Activated gamma-delta T cell treated with anti-CD3 and anti-CD28 coated beads, Interleukin-2, amount 50 U/mL, for 16 hours (primary cell): ENCODE data around the gene TSPAN5.

Experiments used
- DNase-seq: peaks from one replicate; pipeline ENCODE4 v3.0.0-alpha.2; 2020; ENCODE audit warnings: low read depth

Gene TSPAN5

GRCh38 chr4:98517218-98518021, 141.0 kb downstream of the TSPAN5 start:
- DNase-seq = no peak

- DNase-seq = no peak
Observed at GRCh38 chr4:98516441-98517217, 141.8 kb downstream of the TSPAN5 start.

GRCh38 chr4:98516042-98516440, 142.4 kb downstream of the TSPAN5 start:
- no peak for DNase-seq

GRCh38 chr4:98515470-98515809, 143.0 kb downstream of the TSPAN5 start:
- DNase-seq = no peak

- DNase-seq = no peak
Observed at GRCh38 chr4:98514741-98515469, 143.5 kb downstream of the TSPAN5 start.

GRCh38 chr4:98512918-98513317, 145.5 kb downstream of the TSPAN5 start:
- DNase-seq = no peak

GRCh38 chr4:98510757-98511517, 147.5 kb downstream of the TSPAN5 start:
- DNase-seq = no peak

- no peak for DNase-seq
Observed at GRCh38 chr4:98510340-98510739, 148.1 kb downstream of the TSPAN5 start.

- no peak for DNase-seq
Observed at GRCh38 chr4:98509721-98510120, 148.7 kb downstream of the TSPAN5 start.

GRCh38 chr4:98508829-98509598, 149.4 kb downstream of the TSPAN5 start:
- no peak for DNase-seq

GRCh38 chr4:98508248-98508647, 150.2 kb downstream of the TSPAN5 start:
- DNase-seq = no peak

GRCh38 chr4:98507299-98507698, 151.1 kb downstream of the TSPAN5 start:
- no peak for DNase-seq

GRCh38 chr4:98506462-98507132, 151.8 kb downstream of the TSPAN5 start:
- no peak for DNase-seq

GRCh38 chr4:98505992-98506391, 152.4 kb downstream of the TSPAN5 start:
- no peak for DNase-seq

GRCh38 chr4:98504091-98504490, 154.3 kb downstream of the TSPAN5 start:
- no peak for DNase-seq

GRCh38 chr4:98503676-98504075, 154.7 kb downstream of the TSPAN5 start:
- DNase-seq = no peak

GRCh38 chr4:98502624-98503023, 155.8 kb downstream of the TSPAN5 start:
- no peak for DNase-seq

- no peak for DNase-seq
Observed at GRCh38 chr4:98502031-98502430, 156.4 kb downstream of the TSPAN5 start.

- DNase-seq = no peak
Observed at GRCh38 chr4:98501383-98501782, 157.0 kb downstream of the TSPAN5 start.

- no peak for DNase-seq
Observed at GRCh38 chr4:98498774-98499173, 159.6 kb downstream of the TSPAN5 start.
